Liver (tissue), 9 donors: ENCODE results near the gene DOCK9. TPM values are rescaled to one million over a fixed set of nuclear protein-coding genes. Genes with fewer than 3 reads are reported as not detected.

Experiments used
- DNase-seq: peaks from one replicate; pipeline ENCODE4 v3.0.0-alpha.2; 2017; ENCODE audit warnings: low spot score
- H3K27ac ChIP-seq, 2 donors: one replicate each; pipeline ENCODE4 v1.7.0; 2013; ENCODE audit warnings: inconsistent platforms in 2 of 2, low read length in 2 of 2, control low read depth in 1 of 2, low read depth in 1 of 2, mild to moderate bottlenecking in 1 of 2
- H3K27me3 ChIP-seq, 4 donors: one replicate each; pipeline versions ENCODE4 v1.6.1 to v1.7.0; 2013; ENCODE audit warnings: low read length in 3 of 4, inconsistent platforms in 1 of 4, mild to moderate bottlenecking in 1 of 4, moderate library complexity in 1 of 4; ENCODE audit not compliant: control insufficient read depth in 4 of 4, insufficient read depth in 4 of 4
- H3K36me3 ChIP-seq, 4 donors: one replicate each; pipeline versions ENCODE4 v1.6.1 to v1.7.0; 2013; ENCODE audit warnings: low read length in 3 of 4, mild to moderate bottlenecking in 3 of 4, low read depth in 1 of 4, moderate library complexity in 1 of 4; ENCODE audit not compliant: control insufficient read depth in 4 of 4, insufficient read depth in 3 of 4
- H3K4me1 ChIP-seq, 4 donors: one replicate each; pipeline versions ENCODE4 v1.6.1 to v1.7.0; 2013; ENCODE audit warnings: low read length in 3 of 4, mild to moderate bottlenecking in 3 of 4, moderate library complexity in 1 of 4; ENCODE audit not compliant: control insufficient read depth in 4 of 4, insufficient read depth in 4 of 4
- H3K4me3 ChIP-seq, 3 donors: one replicate each; pipeline versions ENCODE4 v1.6.1 to v1.7.0; 2013; ENCODE audit warnings: low read length in 3 of 3, control low read depth in 1 of 3, low read depth in 1 of 3, mild to moderate bottlenecking in 1 of 3
- H3K9ac ChIP-seq, 2 donors: one replicate each; pipeline ENCODE4 v1.7.0; 2013; ENCODE audit warnings: low read length in 2 of 2, mild to moderate bottlenecking in 2 of 2, moderate library complexity in 2 of 2, control low read depth in 1 of 2, low read depth in 1 of 2
- H3K9me3 ChIP-seq, 4 donors: one replicate each; pipeline versions ENCODE4 v1.6.1 to v1.7.0; 2013; ENCODE audit warnings: low read length in 3 of 4; ENCODE audit not compliant: control insufficient read depth in 4 of 4
- FOXA1 ChIP-seq: IDR thresholded peaks from 2 replicates; pipeline ENCODE4 v1.6.1; 2016; ENCODE audit warnings: antibody characterized with exemption
- GABPA ChIP-seq, 2 donors: IDR thresholded peaks in 1 of 2; conservative IDR thresholded peaks in 1 of 2; 2 replicates each; pipeline ENCODE4 v1.6.1; 2016; ENCODE audit warnings: antibody characterized with exemption in 2 of 2, mild to moderate bottlenecking in 1 of 2, moderate library complexity in 1 of 2
- HNF4G ChIP-seq: IDR thresholded peaks from 2 replicates; pipeline ENCODE4 v1.6.1; 2016; ENCODE audit warnings: antibody characterized with exemption
- JUND ChIP-seq, 2 donors: IDR thresholded peaks; 2 replicates each; pipeline ENCODE4 v1.6.1; 2016; ENCODE audit warnings: antibody characterized with exemption in 2 of 2
- NR2F2 ChIP-seq: IDR thresholded peaks from 2 replicates; pipeline ENCODE4 v1.6.1; 2016; ENCODE audit warnings: antibody characterized with exemption
- RAD21 ChIP-seq, 2 donors: IDR thresholded peaks; 2 replicates each; pipeline ENCODE4 v1.6.1; 2016; ENCODE audit warnings: antibody characterized with exemption in 2 of 2, mild to moderate bottlenecking in 2 of 2
- RXRA ChIP-seq, 2 donors: IDR thresholded peaks; 2 replicates each; pipeline ENCODE4 v1.6.1; 2017 to 2018; ENCODE audit warnings: antibody characterized with exemption in 2 of 2, mild to moderate bottlenecking in 1 of 2
- YY1 ChIP-seq: IDR thresholded peaks from 2 replicates; pipeline ENCODE4 v1.6.1; 2016; ENCODE audit warnings: antibody characterized with exemption, mild to moderate bottlenecking
- WGBS: extraction: QIAGEN DNeasy Blood & Tissue Kit; methylation state at CpG from one replicate; pipeline ENCODE4 v1.1.7; 2013; 5-methylcytosine and 5-hydroxymethylcytosine counted together
- polyA plus RNA-seq, 2 donors: library from polyadenylated mRNA; stranded (reverse) in 1 of 2; unstranded in 1 of 2; fragments of 200-250 nt in 1 of 2; fragments of >200 nt in 1 of 2; fragmentation: Nextera tagmentation in 1 of 2; extraction: Ambion mirVana in 1 of 2; gene quantifications; one replicate each; pipeline versions ENCODE4 v1.2.1 to v1.2.3, GENCODE V29; 2013 to 2015
- total RNA-seq, 2 donors: library from RNA; depleted of rRNA; stranded (reverse); fragments of >200 nt; gene quantifications; one replicate each; pipeline ENCODE4 v1.2.3, GENCODE V29; 2014
- TF ChIP-seq, protein P1 (sequence below): IDR thresholded peaks from 2 replicates; pipeline ENCODE4 v1.6.1; 2016; ENCODE audit warnings: antibody characterized with exemption, mild to moderate bottlenecking
- donor health status: healthy.
- donor health status: healthy.
- donor health status: healthy.
- donor health status: healthy.
- donor health status: healthy.

The DOCK9 gene
- total and polyA plus RNA-seq, 4 donors, result 5.4 to 31.3 (median 10.6) TPM

DNA sequence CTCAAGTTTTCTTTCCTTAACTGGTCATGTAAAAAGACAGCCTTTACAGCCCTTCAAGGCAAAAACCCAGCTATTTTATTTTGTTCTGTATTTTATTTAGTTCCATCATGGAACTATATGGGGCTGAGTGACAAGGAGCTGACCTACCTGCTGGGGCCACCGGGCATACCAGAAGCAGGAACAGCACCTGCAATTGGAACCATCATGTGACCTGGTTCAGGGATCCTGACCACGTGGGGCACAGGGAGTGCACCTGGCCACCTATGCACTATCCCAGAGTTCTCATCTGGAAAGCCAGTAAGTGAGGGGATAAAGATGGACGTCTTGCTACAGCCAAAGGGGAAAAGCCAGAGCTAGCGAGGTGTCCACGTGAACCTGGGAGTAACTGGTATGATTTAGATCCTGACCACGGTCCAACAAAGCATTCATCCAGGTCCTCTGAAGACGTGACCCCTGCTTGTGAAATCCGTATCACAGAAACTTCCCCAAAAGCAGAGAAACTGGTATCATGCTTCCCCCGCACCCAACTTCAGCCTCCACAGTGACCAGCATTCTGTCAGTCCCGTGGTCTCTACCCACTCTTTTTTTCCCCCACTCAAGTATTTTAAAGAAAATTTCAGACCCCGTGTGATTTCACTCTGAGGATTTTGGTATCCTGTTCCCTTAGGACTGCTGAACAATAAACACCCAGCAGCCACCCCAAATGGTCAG is 184.9 kb downstream of the DOCK9 start:
- H3K9ac ChIP-seq, result no peak overlapping the region
- H3K27ac ChIP-seq, result no peak overlapping the region
- TF ChIP-seq FOXA1 (no peak), HNF4G (no peak), YY1 (no peak)
- TF ChIP-seq, protein P1, sequence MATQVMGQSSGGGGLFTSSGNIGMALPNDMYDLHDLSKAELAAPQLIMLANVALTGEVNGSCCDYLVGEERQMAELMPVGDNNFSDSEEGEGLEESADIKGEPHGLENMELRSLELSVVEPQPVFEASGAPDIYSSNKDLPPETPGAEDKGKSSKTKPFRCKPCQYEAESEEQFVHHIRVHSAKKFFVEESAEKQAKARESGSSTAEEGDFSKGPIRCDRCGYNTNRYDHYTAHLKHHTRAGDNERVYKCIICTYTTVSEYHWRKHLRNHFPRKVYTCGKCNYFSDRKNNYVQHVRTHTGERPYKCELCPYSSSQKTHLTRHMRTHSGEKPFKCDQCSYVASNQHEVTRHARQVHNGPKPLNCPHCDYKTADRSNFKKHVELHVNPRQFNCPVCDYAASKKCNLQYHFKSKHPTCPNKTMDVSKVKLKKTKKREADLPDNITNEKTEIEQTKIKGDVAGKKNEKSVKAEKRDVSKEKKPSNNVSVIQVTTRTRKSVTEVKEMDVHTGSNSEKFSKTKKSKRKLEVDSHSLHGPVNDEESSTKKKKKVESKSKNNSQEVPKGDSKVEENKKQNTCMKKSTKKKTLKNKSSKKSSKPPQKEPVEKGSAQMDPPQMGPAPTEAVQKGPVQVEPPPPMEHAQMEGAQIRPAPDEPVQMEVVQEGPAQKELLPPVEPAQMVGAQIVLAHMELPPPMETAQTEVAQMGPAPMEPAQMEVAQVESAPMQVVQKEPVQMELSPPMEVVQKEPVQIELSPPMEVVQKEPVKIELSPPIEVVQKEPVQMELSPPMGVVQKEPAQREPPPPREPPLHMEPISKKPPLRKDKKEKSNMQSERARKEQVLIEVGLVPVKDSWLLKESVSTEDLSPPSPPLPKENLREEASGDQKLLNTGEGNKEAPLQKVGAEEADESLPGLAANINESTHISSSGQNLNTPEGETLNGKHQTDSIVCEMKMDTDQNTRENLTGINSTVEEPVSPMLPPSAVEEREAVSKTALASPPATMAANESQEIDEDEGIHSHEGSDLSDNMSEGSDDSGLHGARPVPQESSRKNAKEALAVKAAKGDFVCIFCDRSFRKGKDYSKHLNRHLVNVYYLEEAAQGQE, result no peak
- H3K9me3 ChIP-seq, result no peaks in the 10 kb centered on the region
- H3K4me3 ChIP-seq, result no peak overlapping the region
- no peak for DNase-seq
- H3K4me1 ChIP-seq, result no peaks in the 10 kb centered on the region
- peaks cover 3 to 14% (median 11%) of the 10 kb centered on the region in 4 donors for H3K36me3 ChIP-seq
- no peaks in the 10 kb centered on the region for H3K27me3 ChIP-seq
- WGBS, result 90% methylated on average over 11 of the region's 11 CpGs

DNA sequence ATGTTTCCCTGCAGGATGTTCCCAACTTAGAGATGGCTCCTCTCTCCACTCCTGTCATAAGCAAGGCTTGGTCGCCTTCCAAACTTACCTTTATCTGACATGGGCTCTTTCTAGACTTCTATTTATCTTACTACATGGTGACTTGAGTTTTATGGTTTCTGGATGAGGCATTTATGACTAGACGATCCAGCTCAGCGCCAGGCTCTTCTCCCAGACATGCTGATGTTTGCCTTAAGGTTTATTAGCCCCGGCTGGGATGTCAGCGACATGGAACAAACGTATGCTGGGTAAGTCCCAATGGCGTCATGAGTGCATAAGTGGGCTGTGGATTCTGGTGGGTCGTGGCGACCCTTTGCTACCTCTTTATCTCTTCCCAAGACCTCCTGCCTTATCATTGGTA is 185.5 kb downstream of the DOCK9 start:
- TF ChIP-seq JUND (IDR thresholded peaks at IDR 0.05), result no peak
- no peak for TF ChIP-seq NR2F2
- no peak for TF ChIP-seq RXRA (IDR thresholded peaks at IDR 0.05)
- no peak for TF ChIP-seq GABPA (IDR thresholded peaks at IDR 0.05 in 1 of 2, conservative IDR thresholded peaks at IDR 0.05 in 1 of 2)
- no peak for DNase-seq
- no peak overlapping the region for H3K27ac ChIP-seq
- H3K9me3 ChIP-seq, result no peaks in the 10 kb centered on the region
- 86% methylated on average over 9 of the region's 9 CpGs for WGBS
- H3K4me3 ChIP-seq, result no peak overlapping the region
- no peaks in the 10 kb centered on the region for H3K4me1 ChIP-seq
- peaks cover 3 to 14% (median 11%) of the 10 kb centered on the region in 4 donors for H3K36me3 ChIP-seq
- no peak overlapping the region for H3K9ac ChIP-seq
- no peaks in the 10 kb centered on the region for H3K27me3 ChIP-seq

DNA sequence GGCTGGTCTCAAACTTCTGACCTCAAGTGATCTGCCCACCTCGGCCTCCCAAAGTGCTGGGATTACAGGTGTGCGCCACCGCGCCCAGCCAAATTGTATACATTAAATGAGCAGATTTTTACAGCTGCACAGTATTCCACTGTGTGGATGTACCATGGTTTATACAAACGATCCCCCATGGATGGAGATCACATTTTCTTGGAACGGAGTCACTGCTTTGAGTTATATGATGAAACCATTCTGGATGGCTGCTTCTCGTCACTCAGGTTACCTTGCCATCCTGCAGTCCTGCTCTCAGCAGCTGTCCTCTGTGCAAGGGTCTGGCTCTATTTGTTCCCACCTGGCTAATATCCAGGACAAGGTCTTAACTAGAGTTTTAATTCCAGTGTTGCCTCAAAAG is 186.3 kb downstream of the DOCK9 start:
- DNase-seq, result no peak
- 91% methylated on average over 7 of the region's 7 CpGs for WGBS
- H3K27me3 ChIP-seq, result no peaks in the 10 kb centered on the region
- peaks cover 3 to 12% (median 7%) of the 10 kb centered on the region in 4 donors for H3K36me3 ChIP-seq
- no peak overlapping the region for H3K9ac ChIP-seq
- no peaks in the 10 kb centered on the region for H3K9me3 ChIP-seq
- H3K4me1 ChIP-seq, result peaks cover 0 to 2% (median 0%) of the 10 kb centered on the region in 4 donors
- H3K4me3 ChIP-seq, result no peak overlapping the region
- H3K27ac ChIP-seq, result no peak overlapping the region
- TF ChIP-seq RXRA (IDR thresholded peaks at IDR 0.05) (no peak), JUND (IDR thresholded peaks at IDR 0.05) (no peak), NR2F2 (no peak)

DNA sequence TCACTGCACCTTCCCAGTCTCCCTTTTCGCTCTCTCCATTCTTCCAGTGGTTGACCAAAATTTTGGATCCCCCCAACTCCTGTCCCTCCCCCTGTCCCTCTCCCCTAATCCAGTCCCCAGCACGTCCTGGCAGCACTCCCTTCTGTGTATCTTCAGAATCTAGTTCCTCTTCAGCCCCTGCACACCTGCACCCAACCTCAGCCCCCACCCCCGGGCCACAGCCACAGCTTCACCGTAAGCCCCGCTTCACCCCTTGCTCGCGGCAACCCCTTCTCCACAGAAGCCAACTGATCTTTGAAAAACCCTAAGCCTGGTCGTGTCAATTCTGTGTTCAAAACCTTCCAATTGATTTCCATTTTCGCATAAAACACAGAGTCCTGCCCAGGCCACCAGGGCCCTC is 189.9 kb downstream of the DOCK9 start:
- Histone ChIP-seq H3K36me3 (no peaks in the 10 kb centered on the region), H3K4me1 (peaks cover 0 to 15% (median 9%) of the 10 kb centered on the region in 4 donors), H3K27me3 (no peaks in the 10 kb centered on the region), H3K9me3 (no peaks in the 10 kb centered on the region), H3K4me3 (no peak overlapping the region), H3K27ac (no peak overlapping the region), H3K9ac (no peak overlapping the region)
- DNase-seq, result no peak
- WGBS, result 88% methylated on average over 9 of the region's 9 CpGs
- TF ChIP-seq RAD21 (IDR thresholded peaks at IDR 0.05) (no peak), JUND (IDR thresholded peaks at IDR 0.05) (no peak), FOXA1 (no peak)
